ENCODE results near the gene ACOX3. TPM values are rescaled to one million over a fixed set of nuclear protein-coding genes. Genes with fewer than 3 reads are reported as not detected.

Gene ACOX3
- total RNA-seq, 1 donor from 2014 or later: 51.6 TPM

DNA sequence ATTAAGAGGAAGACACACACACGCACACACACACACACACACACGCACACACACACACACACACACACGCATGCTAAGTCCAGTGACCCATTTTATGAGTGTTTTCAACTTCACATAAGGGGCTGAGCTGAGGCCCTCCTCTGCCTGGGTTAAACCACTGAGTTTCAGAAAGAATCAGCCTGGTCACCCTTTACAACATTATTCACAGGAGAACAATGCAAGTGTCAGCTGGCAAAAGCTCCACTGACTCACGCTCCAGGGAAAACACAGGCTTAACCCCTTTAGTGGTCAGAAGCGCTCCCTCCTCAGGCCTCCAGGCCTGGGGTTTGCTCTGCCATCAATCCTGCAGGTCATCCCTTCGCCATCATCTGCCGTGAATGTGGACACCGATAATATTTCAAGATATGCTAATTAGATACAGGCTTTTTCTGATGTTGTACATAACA lies 46.9 kb downstream of the ACOX3 start:
- Mint-ChIP-seq H3K27me3 (ENCODE audit: low read depth) (no peaks in the 10 kb centered on the region), H3K36me3 (ENCODE audit: low read depth) (peaks cover 29% of the 10 kb centered on the region), H3K4me3 (ENCODE audit: unreplicated experiment) (no peak overlapping the region), H3K9me3 (ENCODE audit: low read depth) (no peaks in the 10 kb centered on the region), H3K27ac (ENCODE audit: unreplicated experiment) (peak overlapping the region; percentile 82), H3K4me1 (ENCODE audit: low read depth) (peaks cover 33% of the 10 kb centered on the region)
- DNase-seq (ENCODE audit: low spot score): no peak
- TF ChIP-seq, protein P1, sequence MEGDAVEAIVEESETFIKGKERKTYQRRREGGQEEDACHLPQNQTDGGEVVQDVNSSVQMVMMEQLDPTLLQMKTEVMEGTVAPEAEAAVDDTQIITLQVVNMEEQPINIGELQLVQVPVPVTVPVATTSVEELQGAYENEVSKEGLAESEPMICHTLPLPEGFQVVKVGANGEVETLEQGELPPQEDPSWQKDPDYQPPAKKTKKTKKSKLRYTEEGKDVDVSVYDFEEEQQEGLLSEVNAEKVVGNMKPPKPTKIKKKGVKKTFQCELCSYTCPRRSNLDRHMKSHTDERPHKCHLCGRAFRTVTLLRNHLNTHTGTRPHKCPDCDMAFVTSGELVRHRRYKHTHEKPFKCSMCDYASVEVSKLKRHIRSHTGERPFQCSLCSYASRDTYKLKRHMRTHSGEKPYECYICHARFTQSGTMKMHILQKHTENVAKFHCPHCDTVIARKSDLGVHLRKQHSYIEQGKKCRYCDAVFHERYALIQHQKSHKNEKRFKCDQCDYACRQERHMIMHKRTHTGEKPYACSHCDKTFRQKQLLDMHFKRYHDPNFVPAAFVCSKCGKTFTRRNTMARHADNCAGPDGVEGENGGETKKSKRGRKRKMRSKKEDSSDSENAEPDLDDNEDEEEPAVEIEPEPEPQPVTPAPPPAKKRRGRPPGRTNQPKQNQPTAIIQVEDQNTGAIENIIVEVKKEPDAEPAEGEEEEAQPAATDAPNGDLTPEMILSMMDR (IDR thresholded peaks at IDR 0.05): peak; percentile 39

DNA sequence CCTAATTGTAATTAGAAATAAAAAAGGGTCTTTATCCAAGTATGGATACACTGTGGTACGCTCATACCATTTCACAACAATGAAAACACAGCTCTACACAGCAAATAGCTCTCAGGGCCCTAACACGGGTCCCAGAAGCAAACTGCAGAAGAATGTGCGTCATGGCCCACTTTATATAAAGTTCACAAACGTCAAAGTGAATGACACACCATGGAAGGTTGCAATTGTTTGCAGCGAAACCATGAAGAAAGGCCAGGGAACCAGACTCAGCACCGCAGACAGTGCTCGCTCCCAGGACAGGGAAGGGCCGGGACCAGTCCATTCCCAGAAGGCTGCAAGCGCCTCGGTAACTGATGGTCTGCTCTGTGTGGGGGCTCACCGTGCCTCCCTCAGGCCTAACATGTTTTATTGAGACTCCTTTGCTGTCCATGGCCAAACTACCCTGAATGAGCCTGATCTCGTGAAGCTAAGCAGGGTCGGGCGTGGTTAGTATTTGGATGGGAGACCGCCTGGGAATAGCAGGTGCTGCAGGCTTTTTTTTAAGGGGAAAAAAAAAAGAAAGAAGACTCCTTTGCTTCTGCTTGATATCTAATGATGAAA lies 47.8 kb downstream of the ACOX3 start:
- Mint-ChIP-seq H3K9me3 (ENCODE audit: low read depth) (no peaks in the 10 kb centered on the region), H3K36me3 (ENCODE audit: low read depth) (peaks cover 29% of the 10 kb centered on the region), H3K27me3 (ENCODE audit: low read depth) (no peaks in the 10 kb centered on the region), H3K4me3 (ENCODE audit: unreplicated experiment) (no peak overlapping the region), H3K27ac (ENCODE audit: unreplicated experiment) (peak overlapping the region; percentile 82), H3K4me1 (ENCODE audit: low read depth) (peaks cover 33% of the 10 kb centered on the region)
- TF ChIP-seq, protein P1 (IDR thresholded peaks at IDR 0.05): no peak
- DNase-seq (ENCODE audit: low spot score): no peak

DNA sequence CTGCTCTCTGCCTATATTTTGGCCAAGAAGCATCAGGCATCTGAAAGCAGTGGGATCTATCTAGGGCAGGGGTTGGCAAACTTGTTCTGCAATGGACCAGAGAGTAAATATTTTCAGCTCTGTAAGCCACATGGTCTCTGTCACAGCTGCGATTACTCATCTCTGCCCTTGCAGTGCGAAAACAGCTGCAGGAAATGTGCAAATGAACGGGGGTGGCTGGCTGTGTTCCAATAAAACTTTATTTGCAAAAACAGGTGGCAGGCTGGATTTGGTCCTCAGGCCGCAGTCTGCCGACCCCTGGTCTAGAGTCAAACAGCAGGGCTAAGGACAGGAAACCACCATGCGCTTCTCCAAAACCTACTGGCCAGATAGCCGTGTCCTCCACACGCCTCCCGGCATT lies 48.6 kb downstream of the ACOX3 start:
- no peaks in the 10 kb centered on the region for H3K9me3 Mint-ChIP-seq (ENCODE audit: low read depth)
- DNase-seq (ENCODE audit: low spot score): no peak
- no peaks in the 10 kb centered on the region for H3K27me3 Mint-ChIP-seq (ENCODE audit: low read depth)
- peaks cover 32% of the 10 kb centered on the region for H3K36me3 Mint-ChIP-seq (ENCODE audit: low read depth)
- H3K27ac Mint-ChIP-seq (ENCODE audit: unreplicated experiment): peak overlapping the region; percentile 68
- no peak overlapping the region for H3K4me3 Mint-ChIP-seq (ENCODE audit: unreplicated experiment)
- H3K4me1 Mint-ChIP-seq (ENCODE audit: low read depth): peaks cover 33% of the 10 kb centered on the region
- TF ChIP-seq, protein P1 (IDR thresholded peaks at IDR 0.05): no peak

- H3K9me3 Mint-ChIP-seq (ENCODE audit: low read depth): no peaks in the 10 kb centered on the region
- TF ChIP-seq, protein P1 (IDR thresholded peaks at IDR 0.05): no peak
- no peak overlapping the region for H3K4me3 Mint-ChIP-seq (ENCODE audit: unreplicated experiment)
Observed at GRCh38 chr4:8391071-8391470, 49.5 kb downstream of the ACOX3 start.

DNA sequence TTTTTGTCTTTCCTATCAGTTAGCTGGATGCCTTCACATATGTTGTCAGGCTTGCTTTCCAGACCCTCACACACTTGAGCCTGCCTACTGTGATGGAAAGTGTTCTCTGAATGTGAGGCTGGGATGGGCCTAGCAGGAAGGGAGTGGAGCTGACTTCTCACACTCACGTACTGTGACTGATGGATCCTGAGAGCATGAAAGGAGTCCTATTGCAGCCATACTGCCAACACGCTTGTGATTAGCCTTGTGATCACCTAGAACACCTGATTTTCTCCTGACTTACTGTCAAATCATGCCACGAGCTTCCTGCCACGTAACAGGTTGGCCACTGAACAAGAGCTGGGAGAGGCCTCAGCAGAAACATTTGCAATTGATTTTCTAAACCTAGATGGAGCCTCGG lies 49.9 kb downstream of the ACOX3 start:
- Mint-ChIP-seq H3K9me3 (ENCODE audit: low read depth) (no peaks in the 10 kb centered on the region), H3K4me1 (ENCODE audit: low read depth) (peaks cover 33% of the 10 kb centered on the region), H3K4me3 (ENCODE audit: unreplicated experiment) (no peak overlapping the region), H3K27ac (ENCODE audit: unreplicated experiment) (no peak overlapping the region), H3K36me3 (ENCODE audit: low read depth) (peaks cover 28% of the 10 kb centered on the region), H3K27me3 (ENCODE audit: low read depth) (no peaks in the 10 kb centered on the region)
- no peak for DNase-seq (ENCODE audit: low spot score)
- TF ChIP-seq, protein P1 (IDR thresholded peaks at IDR 0.05): no peak

More at GRCh38 chr4:8391071-8391470, 49.5 kb downstream of the ACOX3 start:
- DNase-seq (ENCODE audit: low spot score): no peak
- H3K4me1 Mint-ChIP-seq (ENCODE audit: low read depth): peaks cover 33% of the 10 kb centered on the region
- no peaks in the 10 kb centered on the region for H3K27me3 Mint-ChIP-seq (ENCODE audit: low read depth)
- H3K27ac Mint-ChIP-seq (ENCODE audit: unreplicated experiment): no peak overlapping the region
- H3K36me3 Mint-ChIP-seq (ENCODE audit: low read depth): peaks cover 28% of the 10 kb centered on the region

All from chondrocyte (in vitro differentiated cells).